HG02884 (cell line): ENCODE data around the gene NRP1.

Experiments used
- ATAC-seq: cut with Tn5 transposase; IDR thresholded peaks from one replicate; pipeline ENCODE4 v1.9.1; 2021; ENCODE audit warnings: mild to moderate bottlenecking, moderate library complexity; ENCODE audit not compliant: unreplicated experiment

The NRP1 gene

GRCh38 chr10:33293531-33294170, 40.8 kb downstream of the NRP1 start:
- no peak for ATAC-seq

GRCh38 chr10:33293076-33293475, 41.4 kb downstream of the NRP1 start:
- no peak for ATAC-seq

- ATAC-seq, result no peak
Measured at GRCh38 chr10:33291053-33291592, 43.3 kb downstream of the NRP1 start.

- ATAC-seq, result no peak
Measured at GRCh38 chr10:33290321-33291052, 44.0 kb downstream of the NRP1 start.

GRCh38 chr10:33289776-33290175, 44.7 kb downstream of the NRP1 start:
- no peak for ATAC-seq

- ATAC-seq, result no peak
Measured at GRCh38 chr10:33288127-33288526, 46.3 kb downstream of the NRP1 start.

GRCh38 chr10:33287112-33287511, 47.4 kb downstream of the NRP1 start:
- no peak for ATAC-seq

GRCh38 chr10:33286157-33286934, 48.1 kb downstream of the NRP1 start:
- no peak for ATAC-seq

GRCh38 chr10:33284945-33285344, 49.5 kb downstream of the NRP1 start:
- no peak for ATAC-seq

GRCh38 chr10:33279811-33280602, 54.5 kb downstream of the NRP1 start:
- ATAC-seq, result no peak

GRCh38 chr10:33279276-33279675, 55.2 kb downstream of the NRP1 start:
- ATAC-seq, result no peak

GRCh38 chr10:33278198-33278597, 56.3 kb downstream of the NRP1 start:
- no peak for ATAC-seq

- ATAC-seq, result no peak
Measured at GRCh38 chr10:33277135-33277536, 57.3 kb downstream of the NRP1 start.

GRCh38 chr10:33276282-33276923, 58.1 kb downstream of the NRP1 start:
- no peak for ATAC-seq

- no peak for ATAC-seq
Measured at GRCh38 chr10:33274096-33274785, 60.2 kb downstream of the NRP1 start.

GRCh38 chr10:33273295-33274002, 61.0 kb downstream of the NRP1 start:
- ATAC-seq, result no peak

GRCh38 chr10:33272635-33273034, 61.8 kb downstream of the NRP1 start:
- no peak for ATAC-seq

- ATAC-seq, result no peak
Measured at GRCh38 chr10:33271969-33272583, 62.4 kb downstream of the NRP1 start.

GRCh38 chr10:33270971-33271370, 63.5 kb downstream of the NRP1 start:
- ATAC-seq, result no peak
